Trophoblast cell (in vitro differentiated cells and primary cell): ENCODE data around the gene PCDHA9.
A peak's percentile ranks its signal among the peaks of the same experiment; 100 is the strongest.
"Not testable (repeated sequence)": the region's sequence is repeated elsewhere in the genome, so short reads cannot be mapped to it uniquely, and the experiment has no call there.

ENCODE experiments used
- DNase-seq, 2 donors: peaks; one replicate each; pipeline ENCODE4 v3.0.0-alpha.2; 2016
- H2AFZ ChIP-seq: 2 replicates; pipeline ENCODE4 v1.6.1; 2013; ENCODE audit warnings: low read length, moderate library complexity, mild to moderate bottlenecking; ENCODE audit not compliant: insufficient read depth, poor library complexity
- H2AK5ac ChIP-seq: 2 replicates; pipeline ENCODE4 v1.6.1; 2013; ENCODE audit warnings: mild to moderate bottlenecking, low read length
- H2BK120ac ChIP-seq: 2 replicates; pipeline ENCODE4 v1.6.1; 2013; ENCODE audit warnings: low read length, mild to moderate bottlenecking, moderate library complexity; ENCODE audit not compliant: insufficient read depth, poor library complexity
- H2BK12ac ChIP-seq: 2 replicates; pipeline ENCODE4 v1.6.1; 2013; ENCODE audit warnings: mild to moderate bottlenecking, low read length, moderate library complexity
- H2BK5ac ChIP-seq: 2 replicates; pipeline ENCODE4 v1.6.1; 2013; ENCODE audit warnings: low read length, low read depth, moderate library complexity, mild to moderate bottlenecking; ENCODE audit not compliant: poor library complexity
- H3K14ac ChIP-seq: 2 replicates; pipeline ENCODE4 v1.6.1; 2013; ENCODE audit warnings: mild to moderate bottlenecking, low read length
- H3K18ac ChIP-seq: 2 replicates; pipeline ENCODE4 v1.6.1; 2013; ENCODE audit warnings: mild to moderate bottlenecking, low read length
- H3K23ac ChIP-seq: 2 replicates; pipeline ENCODE4 v1.6.1; 2013; ENCODE audit warnings: low read length
- H3K27ac ChIP-seq: 2 replicates; pipeline ENCODE4 v1.5.1; 2013; ENCODE audit warnings: low read depth, mild to moderate bottlenecking, inconsistent platforms, low read length, moderate library complexity
- H3K27me3 ChIP-seq: 2 replicates; pipeline ENCODE4 v1.6.1; 2013; ENCODE audit warnings: inconsistent platforms, mild to moderate bottlenecking, low read length, moderate library complexity; ENCODE audit not compliant: insufficient read depth
- H3K36me3 ChIP-seq, 2 experiments: 1 replicate in 1 of 2; 2 replicates in 1 of 2; pipeline ENCODE4 v1.6.1; 2013; ENCODE audit warnings: low read length in 2 of 2, mild to moderate bottlenecking in 2 of 2, moderate library complexity in 1 of 2; ENCODE audit not compliant: insufficient read depth in 2 of 2, control insufficient read depth in 1 of 2
- H3K4ac ChIP-seq: 2 replicates; pipeline ENCODE4 v1.6.1; 2013; ENCODE audit warnings: low read depth, mild to moderate bottlenecking, low read length, moderate library complexity
- H3K4me1 ChIP-seq, 2 experiments: 1 replicate in 1 of 2; 2 replicates in 1 of 2; pipeline ENCODE4 v1.6.1; 2013; ENCODE audit warnings: low read length in 2 of 2, mild to moderate bottlenecking in 2 of 2, moderate library complexity in 1 of 2; ENCODE audit not compliant: insufficient read depth in 2 of 2, control insufficient read depth in 1 of 2
- H3K4me2 ChIP-seq: 2 replicates; pipeline ENCODE4 v1.6.1; 2013; ENCODE audit warnings: inconsistent platforms, mild to moderate bottlenecking, low read length, moderate library complexity
- H3K4me3 ChIP-seq: 2 replicates; pipeline ENCODE4 v1.5.1; 2013; ENCODE audit warnings: mild to moderate bottlenecking, low read depth, low read length, inconsistent platforms
- H3K79me1 ChIP-seq: one replicate; pipeline ENCODE4 v1.6.1; 2013; ENCODE audit warnings: low read length
- H3K79me2 ChIP-seq: 2 replicates; pipeline ENCODE4 v1.6.1; 2013; ENCODE audit warnings: low read length, mild to moderate bottlenecking; ENCODE audit not compliant: control insufficient read depth, insufficient read depth, poor library complexity
- H3K9ac ChIP-seq: 2 replicates; pipeline ENCODE4 v1.6.1; 2013; ENCODE audit warnings: mild to moderate bottlenecking, low read length
- H3K9me3 ChIP-seq: 2 replicates; pipeline ENCODE4 v1.6.1; 2013; ENCODE audit warnings: low read depth, mild to moderate bottlenecking, control low read depth, inconsistent platforms, low read length; ENCODE audit not compliant: insufficient read depth
- H4K12ac ChIP-seq: 2 replicates; pipeline ENCODE4 v1.6.1; 2013; ENCODE audit warnings: low read depth, mild to moderate bottlenecking, low read length, moderate library complexity
- H4K8ac ChIP-seq: 2 replicates; pipeline ENCODE4 v1.6.1; 2013; ENCODE audit warnings: low read depth, mild to moderate bottlenecking, low read length, moderate library complexity
- H4K91ac ChIP-seq: one replicate; pipeline ENCODE4 v1.6.1; 2013; ENCODE audit warnings: low read depth, mild to moderate bottlenecking, low read length, moderate library complexity
- WGBS: extraction: QIAGEN DNeasy Blood & Tissue Kit; methylation state at CpG from one replicate; pipeline ENCODE4 v1.1.7; 2013; ENCODE audit warnings: missing lambda C conversion rate; ENCODE audit not compliant: insufficient read length, insufficient coverage; ENCODE audit errors: extremely low coverage; 5-methylcytosine and 5-hydroxymethylcytosine counted together

The PCDHA9 gene

GRCh38 chr5:140833993-140834392, 14.2 kb upstream of the PCDHA9 start, which contains the start of gene PCDHA7:
Gene PCDHA7, plus strand, starts transcription at chr5:140834269. Its CDS starts 115 bp downstream, at chr5:140834384.
- H2AK5ac ChIP-seq: no peak within 1 kb of the TSS
- no peak within 1 kb of the TSS for H2AFZ ChIP-seq
- H2BK5ac ChIP-seq: no peak within 1 kb of the TSS
- H3K4me2 ChIP-seq: no peak within 1 kb of the TSS
- H3K27me3 ChIP-seq: no peaks in the 10 kb centered on the region
- H3K27ac ChIP-seq: no peak within 1 kb of the TSS
- H3K4me3 ChIP-seq: no peak within 1 kb of the TSS
- no peak within 1 kb of the TSS for H2BK12ac ChIP-seq
- no peak within 1 kb of the TSS for H2BK120ac ChIP-seq
- no peak within 1 kb of the TSS for H3K18ac ChIP-seq
- no peak within 1 kb of the TSS for H3K23ac ChIP-seq
- no peak within 1 kb of the TSS for H4K12ac ChIP-seq
- no peaks in the 10 kb centered on the region for H3K4me1 ChIP-seq
- no peak within 1 kb of the TSS for H4K8ac ChIP-seq
- H3K4ac ChIP-seq: no peak within 1 kb of the TSS
- peaks cover 8 to 9% of the 10 kb centered on the region in 2 experiments for H3K36me3 ChIP-seq
- no peak within 1 kb of the TSS for H4K91ac ChIP-seq
- peak within 1 kb of the TSS; percentile 53 for H3K9ac ChIP-seq
- H3K9me3 ChIP-seq: peaks cover 18% of the 10 kb centered on the region
- WGBS: no CpG with 5 or more reads among the region's 8 CpGs
- H3K79me2 ChIP-seq: no peaks in the 10 kb centered on the region
- no peaks in the 10 kb centered on the region for H3K79me1 ChIP-seq
- H3K14ac ChIP-seq: no peak within 1 kb of the TSS
- no peak for DNase-seq

GRCh38 chr5:140834439-140835008, 13.7 kb upstream of the PCDHA9 start:
- not testable (repeated sequence) for H2BK120ac ChIP-seq, H2BK5ac ChIP-seq, H3K14ac ChIP-seq, H2BK12ac ChIP-seq, H3K79me2 ChIP-seq, H3K79me1 ChIP-seq, H3K4me2 ChIP-seq, H4K91ac ChIP-seq, H3K4ac ChIP-seq, H3K23ac ChIP-seq, H4K12ac ChIP-seq, H4K8ac ChIP-seq, H2AFZ ChIP-seq, H3K4me3 ChIP-seq, H3K27me3 ChIP-seq, H3K27ac ChIP-seq, DNase-seq, H3K36me3 ChIP-seq, H3K18ac ChIP-seq, H3K4me1 ChIP-seq, H2AK5ac ChIP-seq
- WGBS: no CpG with 5 or more reads among the region's 38 CpGs
- Histone ChIP-seq H3K9ac (peak overlapping the region; percentile 53), H3K9me3 (peaks cover 16% of the 10 kb centered on the region)

- no peak overlapping the region for H3K4me3 ChIP-seq
- peaks cover 6% of the 10 kb centered on the region in 2 experiments for H3K36me3 ChIP-seq
- no peak overlapping the region for H3K4me2 ChIP-seq
- peaks cover 16% of the 10 kb centered on the region for H3K9me3 ChIP-seq
- no peak overlapping the region for H3K9ac ChIP-seq
- H2BK5ac ChIP-seq: no peak overlapping the region
- no peak overlapping the region for H3K14ac ChIP-seq
- no peak overlapping the region for H2BK12ac ChIP-seq
- no peak overlapping the region for H3K23ac ChIP-seq
- no peaks in the 10 kb centered on the region for H3K79me2 ChIP-seq
- H4K91ac ChIP-seq: no peak overlapping the region
- no peaks in the 10 kb centered on the region for H3K4me1 ChIP-seq
- no peak overlapping the region for H2AFZ ChIP-seq
- H3K4ac ChIP-seq: no peak overlapping the region
- no peak overlapping the region for H2BK120ac ChIP-seq
- no peaks in the 10 kb centered on the region for H3K27me3 ChIP-seq
- no peak for DNase-seq
- H3K18ac ChIP-seq: no peak overlapping the region
- H4K12ac ChIP-seq: no peak overlapping the region
- no CpG with 5 or more reads among the region's 103 CpGs for WGBS
- no peaks in the 10 kb centered on the region for H3K79me1 ChIP-seq
- no peak overlapping the region for H3K27ac ChIP-seq
- H4K8ac ChIP-seq: no peak overlapping the region
- no peak overlapping the region for H2AK5ac ChIP-seq
These were observed 12.3 kb upstream of the PCDHA9 start for GRCh38 chr5:140835622-140836510.

- no peak within 1 kb of the TSS for H3K14ac ChIP-seq
- no peak within 1 kb of the TSS for H2BK12ac ChIP-seq
- no peaks in the 10 kb centered on the region for H3K79me2 ChIP-seq
- no peak within 1 kb of the TSS for H3K4me3 ChIP-seq
- H3K18ac ChIP-seq: no peak within 1 kb of the TSS
- no peaks in the 10 kb centered on the region for H3K79me1 ChIP-seq
- peak within 1 kb of the TSS; percentile 7 for H3K4me2 ChIP-seq
- no peak within 1 kb of the TSS for H3K4ac ChIP-seq
- no peak within 1 kb of the TSS for H2BK5ac ChIP-seq
- no peak within 1 kb of the TSS for H3K9ac ChIP-seq
- H3K23ac ChIP-seq: no peak within 1 kb of the TSS
- H3K4me1 ChIP-seq: no peaks in the 10 kb centered on the region
- H3K27ac ChIP-seq: no peak within 1 kb of the TSS
- H3K27me3 ChIP-seq: no peaks in the 10 kb centered on the region
- peaks cover 2% of the 10 kb centered on the region for H3K9me3 ChIP-seq
- no peak within 1 kb of the TSS for H4K8ac ChIP-seq
- peaks cover 0 to 2% of the 10 kb centered on the region in 2 experiments for H3K36me3 ChIP-seq
- no peak within 1 kb of the TSS for H4K12ac ChIP-seq
- H2AFZ ChIP-seq: no peak within 1 kb of the TSS
- H4K91ac ChIP-seq: no peak within 1 kb of the TSS
- no peak within 1 kb of the TSS for H2BK120ac ChIP-seq
- no CpG with 5 or more reads among the region's 47 CpGs for WGBS
- no peak within 1 kb of the TSS for H2AK5ac ChIP-seq
- DNase-seq: no peak
These were observed 6.9 kb upstream of the PCDHA9 start, which contains the start of gene PCDHA8 for GRCh38 chr5:140840978-140841962. Gene PCDHA8, plus strand, starts transcription at chr5:140841187. Its CDS starts 135 bp downstream, at chr5:140841322.
